BJ (cell line): Measurements from ENCODE around the gene MAPK7. TPM values are rescaled to one million over a fixed set of nuclear protein-coding genes. Genes with fewer than 3 reads are reported as not detected.

Experiments used
- CTCF ChIA-PET: fragments of 350-600 bp; formaldehyde crosslinking; extraction: SDS; loops from one replicate; lab custom pipeline; 2021; ENCODE audit warnings: antibody characterized with exemption, inconsistent platforms; lab: Yijun Ruan, JAX
- POLR2A ChIA-PET: fragments of 300-600 bp; sonication (Branson Sonifier 250); formaldehyde crosslinking; extraction: SDS; loops from one replicate; lab custom pipeline; 2021; ENCODE audit warnings: antibody characterized with exemption; lab: Charles Lee
- DNase-seq: peaks from one replicate; pipeline ENCODE4 v3.0.0-alpha.2; 2011; ENCODE audit warnings: low read depth
- H3K27me3 ChIP-seq: 2 replicates; pipeline ENCODE4 v1.6.0; 2011; ENCODE audit warnings: low read length; ENCODE audit not compliant: control insufficient read depth, insufficient read depth
- H3K36me3 ChIP-seq: 2 replicates; pipeline ENCODE4 v1.5.1; 2011; ENCODE audit warnings: low read length; ENCODE audit not compliant: control insufficient read depth, insufficient read depth
- H3K4me3 ChIP-seq: 2 replicates; pipeline ENCODE4 v1.5.1; 2011; ENCODE audit warnings: low read depth, mild to moderate bottlenecking, control low read depth, low read length
- CTCF ChIP-seq: IDR thresholded peaks from 2 replicates; pipeline ENCODE4 v1.5.1; 2011; ENCODE audit warnings: low read depth, mild to moderate bottlenecking, control low read depth, inconsistent platforms, low read length, moderate library complexity; ENCODE audit not compliant: insufficient read depth
- polyA plus RNA-seq: library from polyadenylated mRNA; depleted of rRNA; stranded (reverse); fragments of >200 nt; gene quantifications from 2 replicates; pipeline ENCODE4 v1.2.3, GENCODE V29; 2011

The MAPK7 gene
- polyA plus RNA-seq, 1 experiment = 10.7 TPM

GRCh38 chr17:19371259-19372010 lies 6.9 kb upstream of the MAPK7 start:
- POLR2A ChIA-PET = no interaction called here
- Histone ChIP-seq H3K27me3 (no peaks in the 10 kb centered on the region), H3K36me3 (no peaks in the 10 kb centered on the region), H3K4me3 (no peak overlapping the region)
- DNase-seq = no peak
- CTCF ChIA-PET = interaction anchor here (0.6 to 1.3 kb wide), 3 partner anchors 8 to 122 kb away, joined by 3 to 4 read pairs (median 3); partner anchors contain the start of gene B9D1
- TF ChIP-seq CTCF = no peak

- no peak for DNase-seq
Measured at GRCh38 chr17:19372011-19372370, 6.3 kb upstream of the MAPK7 start.

GRCh38 chr17:19372439-19372838 lies 5.9 kb upstream of the MAPK7 start:
- CTCF ChIA-PET = interaction anchor here (1.3 kb wide), 1 partner anchor 9 kb away, joined by 3 read pairs; no protein-coding TSS in a partner anchor
- Histone ChIP-seq H3K36me3 (no peaks in the 10 kb centered on the region), H3K27me3 (no peaks in the 10 kb centered on the region), H3K4me3 (no peak overlapping the region)
- no peak for TF ChIP-seq CTCF
- POLR2A ChIA-PET = no interaction called here
- DNase-seq = no peak

More at GRCh38 chr17:19372011-19372370, 6.3 kb upstream of the MAPK7 start:
- TF ChIP-seq CTCF = no peak
- no peaks in the 10 kb centered on the region for H3K27me3 ChIP-seq
- ChIA-PET POLR2A (no interaction called here), CTCF (interaction anchor here (1.3 kb wide), 1 partner anchor 9 kb away, joined by 3 read pairs; no protein-coding TSS in a partner anchor)
- no peak overlapping the region for H3K4me3 ChIP-seq
- H3K36me3 ChIP-seq = no peaks in the 10 kb centered on the region

GRCh38 chr17:19372866-19373504 lies 5.3 kb upstream of the MAPK7 start:
- ChIA-PET CTCF (interaction anchor here (0.7 to 2.3 kb wide), 4 partner anchors 10 to 74 kb away, joined by 3 to 11 read pairs (median 6); no protein-coding TSS in a partner anchor), POLR2A (no interaction called here)
- no peak overlapping the region for H3K4me3 ChIP-seq
- no peaks in the 10 kb centered on the region for H3K36me3 ChIP-seq
- no peaks in the 10 kb centered on the region for H3K27me3 ChIP-seq
- no peak for DNase-seq
- TF ChIP-seq CTCF = no peak

- Histone ChIP-seq H3K36me3 (no peaks in the 10 kb centered on the region), H3K4me3 (no peak overlapping the region), H3K27me3 (no peaks in the 10 kb centered on the region)
- CTCF ChIA-PET = interaction anchor here (0.9 to 3.1 kb wide), 4 partner anchors 9 to 73 kb away, joined by 3 to 15 read pairs (median 10); partner anchors contain the start of gene B9D1
- TF ChIP-seq CTCF = no peak
- POLR2A ChIA-PET = no interaction called here
- DNase-seq = no peak
Measured at GRCh38 chr17:19374136-19374535, 4.2 kb upstream of the MAPK7 start.
